Measurements from ENCODE around the gene MIGA2. TPM values are rescaled to one million over a fixed set of nuclear protein-coding genes. Genes with fewer than 3 reads are reported as not detected.
A peak's percentile ranks its signal among the peaks of the same experiment; 100 is the strongest.
"Not testable (repeated sequence)": the region's sequence is repeated elsewhere in the genome, so short reads cannot be mapped to it uniquely, and the experiment has no call there.

The MIGA2 gene
- total RNA-seq, 4 donors from 2014 or later: 27.5 to 49.3 (median 29.8) TPM

DNA sequence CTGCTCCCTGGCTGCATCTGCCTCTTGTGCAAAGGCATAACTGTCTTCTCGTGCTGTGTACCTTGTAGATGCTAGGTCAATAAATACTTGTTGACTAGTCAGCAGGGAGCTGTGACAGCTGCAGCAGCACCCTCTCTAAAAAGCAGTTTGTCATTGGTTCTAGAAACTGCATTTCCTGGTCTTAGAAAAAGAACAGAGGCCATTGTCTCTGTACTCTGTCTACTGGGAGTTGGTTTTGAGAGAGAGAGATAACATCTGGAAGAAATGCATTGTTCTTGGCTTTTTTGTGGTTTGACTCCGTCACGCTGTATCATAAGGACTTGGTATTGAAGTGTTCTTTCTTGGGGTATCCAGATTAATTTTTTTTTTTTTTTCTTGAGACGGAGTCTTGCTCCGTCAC, 40.6 kb upstream of the MIGA2 start:
- intact Hi-C loops (cut with DNase I): no loop called here

DNA sequence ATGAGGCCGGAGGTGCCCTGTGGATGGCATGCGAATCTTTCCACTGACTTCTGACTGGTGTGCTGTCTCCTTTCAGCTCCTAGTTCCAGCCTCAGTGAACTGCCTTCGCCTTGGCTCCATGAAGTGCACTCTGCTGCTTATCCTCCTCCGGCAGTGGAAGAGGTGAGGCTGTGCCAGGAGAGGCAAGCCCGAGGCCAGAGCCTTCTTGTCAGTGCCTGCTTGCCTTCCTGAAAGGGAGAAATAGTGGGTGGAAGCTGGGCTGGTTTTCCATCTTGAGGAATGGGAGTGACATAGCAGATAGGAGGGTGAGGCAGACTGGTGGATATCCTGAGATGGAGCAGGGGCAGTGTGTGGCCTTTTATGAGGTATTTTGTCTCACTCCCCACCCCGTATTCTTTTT, 38.0 kb upstream of the MIGA2 start:
- no peaks in the 10 kb centered on the region for H3K27me3 ChIP-seq
- 46 to 60% methylated on average over 3 to 4 of the region's 6 CpGs for WGBS, 2 donors
- peaks cover 30 to 100% (median 77%) of the 10 kb centered on the region in 3 donors for H3K36me3 ChIP-seq
- H3K4me3 ChIP-seq: no peak overlapping the region
- DNase-seq: no peak
- intact Hi-C loops (cut with DNase I): no loop called here
- no peaks in the 10 kb centered on the region for H3K9me3 ChIP-seq
- TF ChIP-seq, protein P1, sequence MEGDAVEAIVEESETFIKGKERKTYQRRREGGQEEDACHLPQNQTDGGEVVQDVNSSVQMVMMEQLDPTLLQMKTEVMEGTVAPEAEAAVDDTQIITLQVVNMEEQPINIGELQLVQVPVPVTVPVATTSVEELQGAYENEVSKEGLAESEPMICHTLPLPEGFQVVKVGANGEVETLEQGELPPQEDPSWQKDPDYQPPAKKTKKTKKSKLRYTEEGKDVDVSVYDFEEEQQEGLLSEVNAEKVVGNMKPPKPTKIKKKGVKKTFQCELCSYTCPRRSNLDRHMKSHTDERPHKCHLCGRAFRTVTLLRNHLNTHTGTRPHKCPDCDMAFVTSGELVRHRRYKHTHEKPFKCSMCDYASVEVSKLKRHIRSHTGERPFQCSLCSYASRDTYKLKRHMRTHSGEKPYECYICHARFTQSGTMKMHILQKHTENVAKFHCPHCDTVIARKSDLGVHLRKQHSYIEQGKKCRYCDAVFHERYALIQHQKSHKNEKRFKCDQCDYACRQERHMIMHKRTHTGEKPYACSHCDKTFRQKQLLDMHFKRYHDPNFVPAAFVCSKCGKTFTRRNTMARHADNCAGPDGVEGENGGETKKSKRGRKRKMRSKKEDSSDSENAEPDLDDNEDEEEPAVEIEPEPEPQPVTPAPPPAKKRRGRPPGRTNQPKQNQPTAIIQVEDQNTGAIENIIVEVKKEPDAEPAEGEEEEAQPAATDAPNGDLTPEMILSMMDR (IDR thresholded peaks at IDR 0.05): no peak
- no peak for TF ChIP-seq POLR2A (IDR thresholded peaks at IDR 0.05)
- peak overlapping the region in 2 of 4 donors; percentile 13 to 31 for H3K27ac ChIP-seq
- peaks cover 0 to 14% (median 3%) of the 10 kb centered on the region in 3 donors for H3K4me1 ChIP-seq

More for the DNA sequence above, 40.6 kb upstream of the MIGA2 start:
- no peak for DNase-seq
- Histone ChIP-seq H3K27ac (no peak overlapping the region), H3K4me3 (no peak overlapping the region), H3K36me3 (peaks cover 26 to 100% (median 73%) of the 10 kb centered on the region in 3 donors), H3K9me3 (no peaks in the 10 kb centered on the region), H3K27me3 (no peaks in the 10 kb centered on the region), H3K4me1 (peaks cover 0 to 14% (median 3%) of the 10 kb centered on the region in 3 donors)
- 73 to 91% methylated on average over 5 of the region's 5 CpGs for WGBS, 2 donors
- no peak for TF ChIP-seq POLR2A (IDR thresholded peaks at IDR 0.05)
- TF ChIP-seq, protein P1 (IDR thresholded peaks at IDR 0.05): no peak

DNA sequence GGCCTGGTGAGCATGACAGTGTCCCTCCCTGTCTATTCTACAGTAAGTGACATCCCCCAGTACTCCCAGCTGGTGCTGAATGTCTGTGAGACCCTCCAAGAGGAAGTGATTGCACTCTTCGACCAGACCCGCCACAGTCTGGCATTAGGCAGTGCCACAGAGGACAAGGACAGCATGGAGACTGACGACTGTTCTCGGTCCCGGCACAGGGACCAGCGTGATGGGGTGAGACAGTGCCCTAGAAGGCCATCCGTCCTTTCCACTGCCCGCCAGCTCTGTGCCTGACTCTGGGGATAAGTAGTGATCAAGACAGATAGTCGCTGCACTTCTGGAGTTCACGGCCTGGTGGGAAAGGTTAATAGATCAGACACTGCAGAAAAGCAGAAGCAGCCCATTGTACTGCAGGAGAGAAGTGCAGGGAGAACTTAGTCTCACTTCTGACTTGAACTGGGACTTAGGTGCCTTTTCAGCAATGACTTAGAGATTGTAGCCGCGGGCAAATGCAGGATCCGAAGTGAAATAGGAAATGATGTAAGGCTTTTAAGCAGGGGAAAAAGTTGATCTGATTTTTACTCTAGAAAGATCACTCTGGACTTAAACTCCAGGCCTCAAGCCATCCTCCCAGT, 36.7 kb upstream of the MIGA2 start:
- no peak for DNase-seq
- Histone ChIP-seq H3K27me3 (no peaks in the 10 kb centered on the region), H3K27ac (peak overlapping the region in 1 of 4 donors; percentile 34), H3K36me3 (peaks cover 25 to 100% (median 69%) of the 10 kb centered on the region in 3 donors), H3K9me3 (no peaks in the 10 kb centered on the region), H3K4me3 (no peak overlapping the region), H3K4me1 (peaks cover 0 to 14% (median 3%) of the 10 kb centered on the region in 3 donors)
- TF ChIP-seq, protein P1 (IDR thresholded peaks at IDR 0.05): no peak
- TF ChIP-seq POLR2A (IDR thresholded peaks at IDR 0.05): no peak
- WGBS, 2 donors: 75 to 95% methylated on average over 11 of the region's 13 CpGs
- intact Hi-C loops (cut with DNase I): no loop called here

DNA sequence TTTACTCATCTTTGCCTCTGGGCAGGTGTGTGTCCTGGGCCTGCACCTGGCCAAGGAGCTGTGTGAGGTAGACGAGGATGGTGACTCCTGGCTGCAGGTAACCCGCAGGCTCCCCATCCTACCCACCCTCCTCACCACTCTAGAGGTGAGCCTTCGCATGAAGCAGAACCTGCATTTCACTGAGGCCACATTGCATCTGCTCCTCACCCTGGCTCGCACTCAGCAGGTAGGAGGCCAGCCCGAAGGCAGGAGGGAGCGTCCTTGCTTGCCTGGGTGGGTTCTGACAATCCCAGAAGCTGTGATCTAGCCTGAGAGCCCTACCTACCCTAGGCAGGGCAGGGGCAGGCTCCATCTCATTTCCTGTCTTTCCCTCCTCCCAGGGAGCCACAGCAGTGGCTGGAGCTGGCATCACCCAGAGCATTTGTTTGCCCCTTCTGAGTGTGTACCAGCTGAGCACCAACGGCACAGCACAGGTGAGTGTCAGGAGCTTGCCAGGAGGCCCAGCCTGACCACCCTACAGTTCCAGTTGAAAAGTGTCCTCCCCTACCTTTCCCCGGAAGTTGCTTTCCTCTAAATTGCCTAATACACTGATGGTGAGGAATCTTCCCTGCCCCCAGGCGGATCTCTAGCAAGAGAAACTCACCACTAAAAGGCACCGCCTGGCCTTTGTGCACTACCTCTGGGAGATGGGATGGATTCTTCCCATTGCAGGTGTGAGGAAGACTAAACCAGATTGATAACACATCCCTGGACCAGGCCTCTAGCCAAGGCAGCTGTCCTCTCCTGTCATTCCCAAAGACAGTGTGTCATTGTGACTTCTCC, 34.7 kb upstream of the MIGA2 start:
- TF ChIP-seq POLR2A (IDR thresholded peaks at IDR 0.05): no peak
- TF ChIP-seq, protein P1 (IDR thresholded peaks at IDR 0.05): no peak
- H3K4me3 ChIP-seq: no peak overlapping the region
- no peaks in the 10 kb centered on the region for H3K9me3 ChIP-seq
- peaks cover 28 to 100% (median 73%) of the 10 kb centered on the region in 3 donors for H3K36me3 ChIP-seq
- peak overlapping the region in 1 of 4 donors; percentile 21 for H3K27ac ChIP-seq
- no peak for DNase-seq
- H3K4me1 ChIP-seq: peaks cover 0 to 20% (median 3%) of the 10 kb centered on the region in 3 donors
- WGBS, 2 donors: 64 to 84% methylated on average over 4 to 7 of the region's 10 CpGs
- H3K27me3 ChIP-seq: no peaks in the 10 kb centered on the region
- intact Hi-C loops (cut with DNase I): no loop called here

DNA sequence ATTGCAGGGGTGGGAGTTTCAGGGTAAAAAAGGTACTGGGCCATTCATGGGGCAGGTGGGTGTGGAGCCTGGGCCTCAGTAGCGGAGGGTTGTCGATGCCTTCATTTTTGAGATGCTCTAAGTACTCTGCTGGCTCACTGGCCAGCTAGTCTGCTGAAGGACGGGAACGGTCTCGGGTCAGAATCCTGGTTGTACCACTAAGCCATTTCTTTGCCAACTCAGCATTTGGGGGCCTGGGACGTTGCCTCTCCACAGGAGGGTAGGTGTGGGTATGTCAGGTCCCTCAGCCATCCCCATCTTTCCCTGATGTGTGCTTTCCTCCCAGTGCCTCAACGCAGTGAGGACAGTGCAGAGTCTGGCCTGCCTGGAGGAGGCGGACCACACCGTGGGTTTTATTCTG, 33.4 kb upstream of the MIGA2 start:
- H3K27ac ChIP-seq: no peak overlapping the region
- peaks cover 28 to 100% (median 75%) of the 10 kb centered on the region in 3 donors for H3K36me3 ChIP-seq
- peaks cover 0 to 29% (median 8%) of the 10 kb centered on the region in 3 donors for H3K4me1 ChIP-seq
- H3K4me3 ChIP-seq: no peak overlapping the region
- intact Hi-C loops (cut with DNase I): no loop called here
- TF ChIP-seq POLR2A (IDR thresholded peaks at IDR 0.05): no peak
- TF ChIP-seq, protein P1 (IDR thresholded peaks at IDR 0.05): no peak
- no peaks in the 10 kb centered on the region for H3K9me3 ChIP-seq
- 96 to 100% methylated on average over 4 to 8 of the region's 9 CpGs for WGBS, 2 donors
- DNase-seq: no peak
- no peaks in the 10 kb centered on the region for H3K27me3 ChIP-seq

DNA sequence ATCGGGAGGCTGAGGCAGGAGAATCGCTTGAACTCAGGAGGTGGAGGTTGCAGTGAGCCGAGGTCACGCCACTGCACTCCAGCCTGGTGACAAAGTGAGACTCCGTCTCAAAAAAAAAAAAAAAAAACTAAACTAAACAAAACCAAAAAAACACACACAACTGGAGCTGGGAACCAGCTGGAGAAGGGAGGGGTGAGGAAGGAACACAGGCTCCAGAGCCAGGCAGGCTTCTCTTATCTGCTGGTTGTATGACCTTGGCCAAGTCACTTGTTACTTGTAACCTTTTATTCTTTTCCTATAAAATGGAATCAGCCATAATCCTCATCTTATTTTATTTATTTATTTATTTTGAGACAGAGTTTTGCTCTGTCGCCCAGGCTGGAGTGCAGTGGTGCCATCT, 32.3 kb upstream of the MIGA2 start:
- intact Hi-C loops (cut with DNase I); H3K27ac ChIP-seq; H3K9me3 ChIP-seq; DNase-seq; H3K27me3 ChIP-seq; H3K4me3 ChIP-seq: not testable (repeated sequence)
- Histone ChIP-seq H3K4me1 (peaks cover 0 to 23% (median 5%) of the 10 kb centered on the region in 3 donors), H3K36me3 (peaks cover 36 to 100% (median 69%) of the 10 kb centered on the region in 3 donors)
- 88 to 95% methylated on average over 6 of the region's 6 CpGs for WGBS, 2 donors

Measured in esophagus squamous epithelium (tissue), 5 donors.